Hematopoietic multipotent progenitor cell treated with erythropoietin and hydrocortisone succinate and interleukin-3 and kit ligand, for 4 days (in vitro differentiated cells): Measurements from ENCODE around the gene RBM20.

Experiments
- DNase-seq: peaks from one replicate; pipeline ENCODE4 v3.0.0-alpha.2; 2015

Gene RBM20

GRCh38 chr10:110840923-110841428, 196.8 kb downstream of the RBM20 start:
- DNase-seq = no peak

- DNase-seq = no peak
Observed at GRCh38 chr10:110841767-110842267, 197.7 kb downstream of the RBM20 start.

GRCh38 chr10:110842326-110842904, 198.3 kb downstream of the RBM20 start:
- DNase-seq = no peak

GRCh38 chr10:110843031-110843430, 198.9 kb downstream of the RBM20 start:
- peak; percentile 42 for DNase-seq

- DNase-seq = no peak
Observed at GRCh38 chr10:110843796-110844616, 199.9 kb downstream of the RBM20 start.

- DNase-seq = no peak
Observed at GRCh38 chr10:110844617-110844881, 200.4 kb downstream of the RBM20 start.

- DNase-seq = no peak
Observed at GRCh38 chr10:110845192-110845755, 201.1 kb downstream of the RBM20 start.

GRCh38 chr10:110845756-110846620, 201.9 kb downstream of the RBM20 start:
- no peak for DNase-seq

- no peak for DNase-seq
Observed at GRCh38 chr10:110847374-110847773, 203.2 kb downstream of the RBM20 start.

- DNase-seq = no peak
Observed at GRCh38 chr10:110848106-110848505, 204.0 kb downstream of the RBM20 start.

GRCh38 chr10:110850099-110850498, 206.0 kb downstream of the RBM20 start:
- no peak for DNase-seq

- peak; percentile 87 for DNase-seq
Observed at GRCh38 chr10:110851020-110851612, 207.0 kb downstream of the RBM20 start.

GRCh38 chr10:110852255-110852896, 208.2 kb downstream of the RBM20 start:
- DNase-seq = no peak

GRCh38 chr10:110852947-110853346, 208.8 kb downstream of the RBM20 start:
- DNase-seq = no peak

- no peak for DNase-seq
Observed at GRCh38 chr10:110853921-110854605, 209.9 kb downstream of the RBM20 start.

- DNase-seq = peak; percentile 86
Observed at GRCh38 chr10:110857265-110858171, 213.4 kb downstream of the RBM20 start.

GRCh38 chr10:110858297-110858934, 214.3 kb downstream of the RBM20 start:
- DNase-seq = peak; percentile 94

- no peak for DNase-seq
Observed at GRCh38 chr10:110859206-110859972, 215.3 kb downstream of the RBM20 start.

- DNase-seq = peak; percentile 80
Observed at GRCh38 chr10:110859973-110860376, 215.8 kb downstream of the RBM20 start.
